Dermis microvascular lymphatic vessel endothelial cell (primary cell): ENCODE measurements around the gene SPATA31A3. TPM values are rescaled to one million over a fixed set of nuclear protein-coding genes. Genes with fewer than 3 reads are reported as not detected.
A peak's percentile ranks its signal among the peaks of the same experiment; 100 is the strongest.
"Not testable (repeated sequence)": the region's sequence is repeated elsewhere in the genome, so short reads cannot be mapped to it uniquely, and the experiment has no call there.

Experiments used
- DNase-seq, 2 donors: peaks; one replicate each; pipeline versions ENCODE4 v3.0.0 to v3.0.0-alpha.2; 2010; ENCODE audit warnings: low read depth in 2 of 2
- total RNA-seq: library from RNA; depleted of rRNA; stranded (reverse); fragments of >200 nt; gene quantifications from 2 replicates; pipeline ENCODE4 v1.2.1, GENCODE V29; 2014

The SPATA31A3 gene
- total RNA-seq = not detected in 2 replicates

DNA sequence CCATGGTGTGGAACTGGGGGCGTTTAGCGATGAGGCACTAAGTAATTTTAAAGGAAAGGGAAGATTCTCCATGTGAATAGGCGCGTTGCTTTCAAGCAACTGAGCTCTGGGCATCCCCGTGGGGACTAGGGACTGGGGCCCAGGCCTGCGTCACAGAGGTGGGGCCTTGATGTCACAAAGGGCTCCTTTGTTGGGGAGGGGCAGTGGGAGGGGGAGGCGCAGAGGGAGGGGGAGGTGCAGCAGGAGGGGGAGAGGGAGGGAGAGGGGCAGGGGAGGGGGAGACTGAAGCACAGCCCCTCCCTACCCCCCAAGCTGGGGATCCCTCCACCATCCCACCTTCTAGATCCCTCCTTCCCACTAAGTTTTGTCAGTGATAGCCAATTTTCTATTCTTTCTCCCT lies at the start of gene SPATA31A3:
Gene SPATA31A3 (minus strand): TSS at position 101 of the 400 bp plus-strand sequence. CDS start 29 bp downstream, at position 72.
- DNase-seq = not testable (repeated sequence)

DNA sequence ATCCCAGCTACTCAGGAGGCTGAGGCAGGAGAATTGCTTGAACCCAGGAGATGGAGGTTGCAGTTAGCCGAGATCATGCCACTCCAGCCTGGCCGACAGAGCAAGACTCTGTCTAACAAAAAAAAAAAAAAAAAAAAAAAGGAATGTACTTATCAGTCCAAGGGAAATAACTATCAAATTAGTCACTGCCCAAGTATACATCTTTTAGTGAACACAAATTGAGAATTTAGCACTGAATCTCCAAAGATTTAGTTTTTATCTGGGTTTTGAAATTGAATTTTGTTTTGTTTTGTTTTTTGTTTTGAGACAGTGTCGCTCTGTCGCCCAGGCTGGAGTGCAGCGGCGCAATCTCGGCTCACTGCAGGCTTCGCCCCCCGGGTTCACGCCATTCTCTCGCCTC lies 39.8 kb downstream of the SPATA31A3 start:
- DNase-seq = peak in 1 of 2 donors; percentile 1

DNA sequence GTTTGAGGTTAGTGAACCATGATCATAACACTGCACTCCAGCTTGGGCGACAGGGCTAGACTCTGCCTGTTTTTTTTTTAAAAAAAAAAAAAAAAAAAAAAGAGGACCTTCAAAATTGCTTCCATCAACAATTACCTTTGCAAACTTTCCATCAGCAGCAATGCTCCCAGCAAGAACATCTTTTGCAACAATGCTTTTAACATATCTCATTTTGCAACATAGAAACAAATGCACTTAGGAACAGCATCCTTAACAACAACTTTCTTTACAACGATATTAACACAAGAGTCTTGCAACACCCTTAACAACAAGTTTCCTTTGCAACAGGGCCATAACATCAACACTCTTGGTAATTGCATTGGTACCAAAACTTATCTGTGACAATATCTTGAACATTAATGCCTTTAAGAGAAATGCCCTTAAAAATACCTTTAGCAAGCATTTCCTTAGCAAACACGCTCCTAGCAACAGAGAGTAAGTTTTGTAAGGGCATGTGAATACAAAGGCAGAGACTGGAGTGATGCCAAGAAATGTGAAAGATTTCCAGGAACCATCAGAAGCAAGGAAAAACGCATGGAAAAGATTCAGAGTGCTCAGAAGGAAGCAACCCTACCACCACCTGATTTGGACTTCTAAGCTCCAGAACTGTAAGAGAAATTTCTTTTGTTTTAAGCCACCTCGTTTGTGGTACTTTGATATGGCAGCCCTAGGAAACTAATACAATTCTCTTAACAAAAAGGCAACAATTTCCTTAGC lies 49.8 kb downstream of the SPATA31A3 start:
- DNase-seq = peak; percentile 45 to 87

DNA sequence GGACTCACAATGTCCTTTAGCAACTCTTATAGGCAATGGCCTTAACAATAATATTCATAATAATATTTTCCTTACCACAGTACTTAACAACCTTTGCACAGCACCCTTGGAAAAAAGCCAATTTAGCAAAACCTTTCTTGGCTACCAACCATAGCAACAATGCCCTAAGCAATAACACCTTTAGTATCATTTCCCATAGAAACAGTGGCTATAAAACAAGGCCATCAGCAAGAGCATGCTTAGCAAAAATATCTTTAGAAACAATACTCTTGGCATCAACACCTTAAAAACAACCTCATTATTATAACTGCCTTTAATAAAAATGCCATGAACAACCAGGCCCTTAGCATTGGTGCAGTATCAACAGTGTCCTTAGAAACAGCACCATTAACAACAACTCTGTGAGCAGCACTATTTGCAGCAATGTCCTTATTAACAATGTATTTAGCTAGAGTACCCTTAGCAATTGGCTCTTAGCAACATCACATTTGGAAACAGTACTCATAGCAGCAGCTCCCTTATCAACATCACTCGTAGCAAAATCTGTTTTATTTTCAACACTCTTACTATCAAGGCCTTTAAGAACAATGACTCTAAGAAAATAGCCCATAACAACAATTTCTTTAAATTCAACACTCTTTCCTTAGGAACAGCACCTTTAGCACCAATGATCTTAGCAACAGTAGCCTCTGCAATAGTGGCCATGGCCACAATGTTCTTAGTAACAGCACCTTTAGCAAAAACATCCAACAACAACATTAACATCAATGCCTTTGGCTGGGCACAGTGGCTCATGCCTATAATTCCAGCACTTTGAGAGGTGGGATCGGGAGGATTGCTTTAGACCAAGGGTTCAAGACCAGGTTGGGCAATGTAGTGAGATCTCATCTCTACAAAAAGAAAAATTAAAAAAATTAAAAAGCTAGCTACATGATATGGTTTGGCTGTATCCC lies 52.2 kb downstream of the SPATA31A3 start:
- DNase-seq = peak in 1 of 2 donors; percentile 7

DNA sequence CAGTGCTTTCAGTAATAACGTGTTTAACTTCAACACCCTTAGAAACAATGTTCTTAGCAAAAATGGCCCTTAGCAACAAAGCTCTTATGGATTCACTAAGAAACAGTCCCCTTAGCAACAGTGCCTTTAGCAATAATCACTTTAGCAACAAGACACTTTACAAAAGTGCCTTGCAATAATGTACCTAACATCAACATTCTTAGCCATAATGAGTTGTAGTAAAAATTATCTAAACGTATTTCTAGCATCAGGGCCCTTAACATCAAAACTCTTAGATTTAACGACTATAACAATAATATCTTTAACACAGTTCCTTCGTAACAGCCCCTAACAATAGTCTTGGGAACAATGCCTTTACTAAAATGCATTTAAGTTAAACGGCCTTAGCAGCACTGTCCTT lies 54.0 kb downstream of the SPATA31A3 start:
- not testable (repeated sequence) for DNase-seq

DNA sequence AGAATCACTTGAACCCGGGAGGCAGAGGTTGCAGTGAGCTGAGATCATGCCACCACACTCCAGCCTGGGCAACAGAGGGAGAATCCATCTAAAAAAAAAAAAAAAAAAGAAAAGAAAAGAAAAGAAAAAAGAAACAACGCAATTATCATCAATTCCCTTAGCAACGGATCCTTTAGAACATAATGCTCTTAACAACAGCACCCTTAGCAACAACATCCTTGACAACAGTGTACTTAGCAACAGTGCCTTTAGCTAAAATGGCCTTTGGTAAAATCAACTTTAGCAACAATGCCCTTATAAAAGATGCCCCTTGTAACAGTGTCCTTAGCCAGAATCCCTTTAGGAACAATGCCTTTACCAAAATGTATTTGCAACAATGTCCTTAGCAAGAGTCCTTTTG lies 54.7 kb downstream of the SPATA31A3 start:
- DNase-seq = peak in 1 of 2 donors; percentile 6

Other genes starting within 250 kb of the SPATA31A3 start
- gene ZNF658, start 91.8 kb downstream of the SPATA31A3 start, total RNA-seq = 4.8 and 5.0 TPM in 2 replicates